Lower leg skin (tissue), 4 donors: ENCODE measurements around the gene LDAF1. TPM values are rescaled to one million over a fixed set of nuclear protein-coding genes. Genes with fewer than 3 reads are reported as not detected.
"Not testable (repeated sequence)": the region's sequence is repeated elsewhere in the genome, so short reads cannot be mapped to it uniquely, and the experiment has no call there.

Experiments used
- DNase-seq, 2 donors: peaks; one replicate each; pipeline ENCODE4 v3.0.0-alpha.2; 2019; ENCODE audit warnings: low spot score in 2 of 2
- H3K4me3 ChIP-seq: fragments of 200-600 bp; sonication (generic); 2 replicates; pipeline ENCODE4 v1.5.1; 2017; ENCODE audit warnings: mild to moderate bottlenecking, low read depth; ENCODE audit not compliant: poor library complexity, severe bottlenecking
- POLR2A ChIP-seq, 2 donors: fragments of 450-650 bp; IDR thresholded peaks; one replicate each; pipeline ENCODE4 v1.6.1; 2016 to 2017; ENCODE audit warnings: antibody characterized with exemption in 2 of 2, mild to moderate bottlenecking in 1 of 2, moderate library complexity in 1 of 2
- WGBS, 2 donors: methylation state at CpG; one replicate each; pipeline ENCODE4 v1.1.5; 2018; 5-methylcytosine and 5-hydroxymethylcytosine counted together
- intact Hi-C: fragments of 100-400 bp; cut with DNase I; formaldehyde crosslinking; loops from one replicate; pipeline ENCODE4 v1.15.0; 2023; ENCODE audit warnings: low total_unique reads
- total RNA-seq, 4 donors: library from RNA; depleted of rRNA; stranded (reverse); fragments of >200 nt; gene quantifications; one replicate each; pipeline ENCODE4 v1.1.0, GENCODE V29; 2016
- TF ChIP-seq, protein P1 (sequence below), 3 donors: fragments of 450-650 bp; IDR thresholded peaks; one replicate each; pipeline ENCODE4 v1.5.1; 2016; ENCODE audit warnings: antibody characterized with exemption in 3 of 3, mild to moderate bottlenecking in 3 of 3, moderate library complexity in 2 of 3

LDAF1 gene
- 100 to 1,000 TPM; 188 to 208 (median 200) TPM for total RNA-seq

GRCh38 chr16:21158208-21159110 is at the start of gene LDAF1:
Gene LDAF1 (plus strand): TSS chr16:21158674. CDS start chr16:21161183, 2,509 bp downstream.
- intact Hi-C loops = no loop called here
- TF ChIP-seq POLR2A (IDR thresholded peaks at IDR 0.05) = no peak
- TF ChIP-seq, protein P1, sequence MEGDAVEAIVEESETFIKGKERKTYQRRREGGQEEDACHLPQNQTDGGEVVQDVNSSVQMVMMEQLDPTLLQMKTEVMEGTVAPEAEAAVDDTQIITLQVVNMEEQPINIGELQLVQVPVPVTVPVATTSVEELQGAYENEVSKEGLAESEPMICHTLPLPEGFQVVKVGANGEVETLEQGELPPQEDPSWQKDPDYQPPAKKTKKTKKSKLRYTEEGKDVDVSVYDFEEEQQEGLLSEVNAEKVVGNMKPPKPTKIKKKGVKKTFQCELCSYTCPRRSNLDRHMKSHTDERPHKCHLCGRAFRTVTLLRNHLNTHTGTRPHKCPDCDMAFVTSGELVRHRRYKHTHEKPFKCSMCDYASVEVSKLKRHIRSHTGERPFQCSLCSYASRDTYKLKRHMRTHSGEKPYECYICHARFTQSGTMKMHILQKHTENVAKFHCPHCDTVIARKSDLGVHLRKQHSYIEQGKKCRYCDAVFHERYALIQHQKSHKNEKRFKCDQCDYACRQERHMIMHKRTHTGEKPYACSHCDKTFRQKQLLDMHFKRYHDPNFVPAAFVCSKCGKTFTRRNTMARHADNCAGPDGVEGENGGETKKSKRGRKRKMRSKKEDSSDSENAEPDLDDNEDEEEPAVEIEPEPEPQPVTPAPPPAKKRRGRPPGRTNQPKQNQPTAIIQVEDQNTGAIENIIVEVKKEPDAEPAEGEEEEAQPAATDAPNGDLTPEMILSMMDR (IDR thresholded peaks at IDR 0.05) = no peak
- WGBS, 2 donors = 1% methylated on average over 34 to 55 of the region's 59 CpGs
- peak; percentile 80 to 97 for DNase-seq
- H3K4me3 ChIP-seq = peak within 1 kb of the TSS; percentile 78

DNA sequence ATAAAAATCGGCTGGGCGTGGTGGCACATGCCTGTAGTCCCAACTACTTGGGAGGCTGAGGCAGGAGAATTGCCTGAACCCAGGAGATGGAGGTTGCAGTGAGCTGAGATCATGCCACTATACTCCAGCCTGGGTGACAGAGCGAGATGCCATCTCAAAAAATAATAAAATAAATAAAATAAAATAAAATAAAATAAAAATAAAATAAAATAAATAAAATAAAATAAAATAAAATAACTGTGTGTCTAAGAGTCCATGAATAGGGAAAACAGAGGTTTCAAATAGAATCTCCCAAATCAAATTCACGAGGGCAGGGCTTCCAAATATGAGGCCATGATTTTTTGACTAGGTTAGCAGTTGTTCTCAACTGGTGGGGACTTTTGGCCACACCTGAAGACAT is 42.9 kb upstream of the LDAF1 start:
- 94 to 97% methylated on average over 4 of the region's 4 CpGs for WGBS, 2 donors
- intact Hi-C loops, H3K4me3 ChIP-seq: not testable (repeated sequence)
- peak in 1 of 2 donors; percentile 1 for DNase-seq

- 54 to 62% methylated on average over 13 of the region's 13 CpGs for WGBS, 2 donors
- H3K4me3 ChIP-seq = no peak overlapping the region
- TF ChIP-seq POLR2A (IDR thresholded peaks at IDR 0.05) = no peak
- TF ChIP-seq, protein P1 (IDR thresholded peaks at IDR 0.05) = no peak
- intact Hi-C loops = no loop called here
- DNase-seq = peak in 1 of 2 donors; percentile 28
These were observed 42.3 kb upstream of the LDAF1 start for GRCh38 chr16:21116148-21116693.

DNA sequence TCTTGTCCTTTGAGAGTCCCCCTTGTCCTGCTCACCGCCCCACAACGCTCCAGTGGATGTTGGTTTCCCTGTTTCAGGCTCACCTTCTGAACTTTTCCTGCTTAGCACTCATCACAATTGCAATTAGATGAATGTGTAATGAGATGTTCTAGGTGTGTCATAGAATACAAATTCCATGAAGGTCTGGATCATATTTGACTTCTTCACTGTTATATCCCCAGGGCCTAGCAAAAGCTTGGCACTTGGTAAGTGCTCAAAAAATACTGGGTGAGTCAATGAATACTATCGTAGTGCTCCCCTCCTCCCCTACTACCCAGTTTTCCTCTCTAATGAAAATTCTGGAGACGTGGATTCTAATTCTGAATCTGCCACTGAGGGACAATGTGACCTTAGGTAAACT is 40.9 kb upstream of the LDAF1 start:
- DNase-seq = peak in 1 of 2 donors; percentile 15
- H3K4me3 ChIP-seq = no peak overlapping the region
- 51 to 53% methylated on average over 4 of the region's 4 CpGs for WGBS, 2 donors
- intact Hi-C loops = no loop called here
- no peak for TF ChIP-seq POLR2A (IDR thresholded peaks at IDR 0.05)
- TF ChIP-seq, protein P1 (IDR thresholded peaks at IDR 0.05) = no peak

DNA sequence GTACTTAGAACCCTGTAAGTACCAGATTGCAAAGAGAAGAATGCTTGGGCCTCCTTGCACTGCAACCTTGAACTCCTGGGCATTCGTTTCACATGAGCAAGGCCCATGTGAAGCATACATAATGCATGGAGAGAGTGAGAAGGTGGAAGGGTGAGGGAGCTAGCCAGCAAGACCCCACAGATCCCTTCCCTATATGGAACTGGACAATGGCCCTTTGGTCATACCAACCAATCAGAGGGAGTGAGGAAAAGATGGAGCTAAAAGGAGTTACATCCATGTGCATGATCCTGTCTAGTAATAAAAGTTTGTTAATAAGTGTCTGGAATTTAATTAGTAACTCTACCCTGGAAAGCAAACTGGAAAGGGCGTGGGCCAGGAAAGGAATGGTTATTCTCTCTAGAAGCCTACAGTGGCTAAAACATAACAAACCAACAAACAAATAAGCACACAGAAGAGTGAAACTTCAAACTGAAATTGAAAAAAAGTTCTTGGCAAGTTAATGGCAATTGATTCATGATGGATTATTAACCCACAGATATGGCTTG is 37.4 kb upstream of the LDAF1 start:
- 89 to 98% methylated on average over 2 of the region's 2 CpGs for WGBS, 2 donors
- TF ChIP-seq, protein P1 (IDR thresholded peaks at IDR 0.05) = no peak
- TF ChIP-seq POLR2A (IDR thresholded peaks at IDR 0.05) = no peak
- no peak overlapping the region for H3K4me3 ChIP-seq

DNA sequence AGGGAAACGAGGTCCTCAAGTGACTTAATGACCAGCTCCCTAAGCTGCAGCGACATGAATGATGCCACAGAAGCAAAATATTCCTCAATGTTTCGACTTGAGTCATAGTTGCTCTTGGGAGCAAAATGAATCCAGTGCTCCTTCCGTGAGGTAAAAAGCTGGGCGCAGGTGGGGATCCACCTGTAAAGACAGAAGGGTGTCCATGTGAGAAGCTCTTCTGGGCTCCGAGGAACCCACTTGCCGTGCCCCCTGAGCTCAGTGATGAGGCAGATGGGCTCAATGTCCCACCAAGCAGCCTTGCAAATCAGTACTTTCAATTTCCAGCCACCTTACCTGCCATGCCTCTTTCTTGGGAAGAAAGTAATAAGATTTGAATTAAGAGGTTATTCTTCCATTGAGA is 33.3 kb upstream of the LDAF1 start:
- WGBS, 2 donors = 89 to 93% methylated on average over 7 of the region's 7 CpGs
- H3K4me3 ChIP-seq = no peak overlapping the region
- intact Hi-C loops = no loop called here
- TF ChIP-seq POLR2A (IDR thresholded peaks at IDR 0.05) = no peak
- TF ChIP-seq, protein P1 (IDR thresholded peaks at IDR 0.05) = no peak
- peak in 1 of 2 donors; percentile 50 for DNase-seq

More for the DNA sequence above, 37.4 kb upstream of the LDAF1 start:
- intact Hi-C loops = no loop called here
- peak in 1 of 2 donors; percentile 5 for DNase-seq
